Cardiac fibroblast (primary cell): ENCODE data around the gene PNKD.

Experiments used
- DNase-seq, 2 donors: peaks; one replicate each; pipeline versions ENCODE4 v3.0.0 to v3.0.0-alpha.2; 2010; ENCODE audit warnings: low read depth in 2 of 2
- H3K4me3 ChIP-seq, 2 donors: replicated peaks in 1 of 2; 1 replicate in 1 of 2; 2 replicates in 1 of 2; pipeline ENCODE4 v1.5.1; 2011; ENCODE audit warnings: low read depth in 2 of 2, low read length in 2 of 2, mild to moderate bottlenecking in 2 of 2, moderate library complexity in 1 of 2
- TF ChIP-seq, protein P1 (sequence below): IDR thresholded peaks from one replicate; pipeline ENCODE4 v1.5.1; 2011; ENCODE audit warnings: low read depth, mild to moderate bottlenecking, low read length, inconsistent platforms

Gene PNKD

DNA sequence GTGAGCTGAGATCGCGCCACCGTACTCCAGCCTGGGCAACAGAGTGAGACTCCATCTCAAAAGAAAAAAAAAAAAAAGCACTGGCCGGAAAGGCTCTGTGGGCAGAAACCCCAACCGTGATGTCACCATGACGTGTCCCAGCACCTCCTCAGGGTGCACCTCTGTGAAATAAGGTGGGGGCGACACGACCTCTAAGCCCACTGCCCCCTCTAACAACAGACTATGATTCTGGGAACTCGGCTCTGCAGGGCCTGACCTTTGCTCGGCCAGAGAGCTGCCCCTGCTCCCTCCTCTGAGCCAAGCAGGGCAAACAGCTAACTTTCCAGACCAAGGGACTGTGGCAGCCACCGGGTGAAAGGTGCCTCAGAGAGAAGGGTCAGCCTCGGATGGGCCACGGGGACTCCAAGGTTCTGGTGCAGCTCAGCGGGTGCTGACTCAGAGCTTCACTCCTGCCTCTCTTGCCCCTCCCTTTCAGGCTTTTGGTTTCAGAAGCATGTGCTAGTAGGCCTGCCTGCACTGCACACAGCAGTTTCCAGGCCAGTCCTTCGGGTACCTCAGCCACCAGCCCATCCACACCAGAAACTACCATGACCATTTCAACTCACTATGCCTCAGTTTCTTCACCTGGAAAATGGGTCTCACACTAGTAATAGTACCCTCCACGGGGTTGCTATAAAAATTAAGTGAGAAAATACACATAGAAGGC, 13.9 kb downstream of the PNKD start:
- TF ChIP-seq, protein P1, sequence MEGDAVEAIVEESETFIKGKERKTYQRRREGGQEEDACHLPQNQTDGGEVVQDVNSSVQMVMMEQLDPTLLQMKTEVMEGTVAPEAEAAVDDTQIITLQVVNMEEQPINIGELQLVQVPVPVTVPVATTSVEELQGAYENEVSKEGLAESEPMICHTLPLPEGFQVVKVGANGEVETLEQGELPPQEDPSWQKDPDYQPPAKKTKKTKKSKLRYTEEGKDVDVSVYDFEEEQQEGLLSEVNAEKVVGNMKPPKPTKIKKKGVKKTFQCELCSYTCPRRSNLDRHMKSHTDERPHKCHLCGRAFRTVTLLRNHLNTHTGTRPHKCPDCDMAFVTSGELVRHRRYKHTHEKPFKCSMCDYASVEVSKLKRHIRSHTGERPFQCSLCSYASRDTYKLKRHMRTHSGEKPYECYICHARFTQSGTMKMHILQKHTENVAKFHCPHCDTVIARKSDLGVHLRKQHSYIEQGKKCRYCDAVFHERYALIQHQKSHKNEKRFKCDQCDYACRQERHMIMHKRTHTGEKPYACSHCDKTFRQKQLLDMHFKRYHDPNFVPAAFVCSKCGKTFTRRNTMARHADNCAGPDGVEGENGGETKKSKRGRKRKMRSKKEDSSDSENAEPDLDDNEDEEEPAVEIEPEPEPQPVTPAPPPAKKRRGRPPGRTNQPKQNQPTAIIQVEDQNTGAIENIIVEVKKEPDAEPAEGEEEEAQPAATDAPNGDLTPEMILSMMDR: no peak
- no peak overlapping the region for H3K4me3 ChIP-seq
- peak; percentile 74 to 82 for DNase-seq

DNA sequence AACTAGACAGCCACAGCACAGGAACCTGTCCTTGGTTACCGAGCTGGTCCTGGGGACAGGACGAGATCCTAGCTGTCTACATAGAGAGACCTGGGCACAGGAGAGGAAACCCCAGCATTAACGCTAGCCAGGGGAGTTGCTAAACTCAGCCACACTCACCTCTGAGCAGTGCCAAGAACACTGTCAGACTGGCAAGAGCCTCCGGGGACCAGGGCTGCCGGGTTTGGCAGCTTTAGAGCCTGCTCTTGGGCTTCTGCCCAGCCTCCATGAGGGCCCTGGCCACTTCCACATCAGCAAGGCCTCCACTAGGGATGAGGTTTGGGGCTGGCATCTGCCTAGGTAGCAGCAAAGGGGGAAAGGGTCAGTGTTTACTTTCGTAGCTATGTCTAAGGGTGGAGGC, 15.3 kb downstream of the PNKD start:
- peak; percentile 65 to 89 for DNase-seq
- TF ChIP-seq, protein P1: no peak
- H3K4me3 ChIP-seq: peak overlapping the region; percentile 28 to 52

DNA sequence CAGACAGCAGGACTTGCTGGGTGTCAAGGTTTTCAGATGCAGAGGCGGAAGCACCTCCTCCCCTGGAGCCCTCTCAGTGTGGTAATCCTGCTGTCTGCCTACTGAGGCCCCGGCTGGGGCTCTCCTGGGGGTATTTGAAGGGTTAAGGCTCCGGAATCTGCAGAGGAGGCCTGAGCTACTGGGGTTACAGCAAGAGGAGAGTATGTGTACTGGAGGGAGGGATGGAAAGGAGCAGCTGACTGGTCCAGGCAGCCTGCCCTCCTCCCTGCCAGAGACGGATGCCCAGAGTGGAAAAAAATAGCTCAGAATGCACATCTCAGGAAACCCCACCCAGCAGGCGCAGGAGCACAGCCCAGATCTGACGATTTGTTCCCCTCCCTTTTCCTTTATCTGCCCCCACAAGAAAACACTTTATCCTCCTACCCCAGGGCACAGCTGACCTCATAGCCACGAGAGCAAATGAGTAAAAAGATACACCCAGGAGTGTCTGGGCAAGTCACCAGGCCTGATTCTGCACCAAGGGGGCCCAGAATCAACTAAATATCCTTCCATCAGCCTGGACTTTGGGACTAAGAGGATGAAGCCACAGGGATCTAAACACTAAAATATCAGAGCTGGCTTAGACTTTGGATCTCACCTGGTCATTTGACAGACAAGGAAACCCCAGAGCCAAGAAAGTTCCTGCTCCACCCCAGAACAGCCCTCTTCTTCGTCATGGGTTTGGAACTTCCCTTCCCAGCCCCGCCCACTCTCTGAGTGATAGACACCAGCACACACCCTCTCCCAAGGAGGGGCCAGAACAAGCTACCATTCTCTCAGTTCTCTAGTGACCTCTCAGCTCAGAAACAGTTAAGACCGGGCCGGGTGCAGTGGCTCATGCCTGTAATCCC, 16.5 kb downstream of the PNKD start:
- H3K4me3 ChIP-seq: peak overlapping the region; percentile 28 to 52
- TF ChIP-seq, protein P1: no peak
- peak; percentile 97 to 98 for DNase-seq

DNA sequence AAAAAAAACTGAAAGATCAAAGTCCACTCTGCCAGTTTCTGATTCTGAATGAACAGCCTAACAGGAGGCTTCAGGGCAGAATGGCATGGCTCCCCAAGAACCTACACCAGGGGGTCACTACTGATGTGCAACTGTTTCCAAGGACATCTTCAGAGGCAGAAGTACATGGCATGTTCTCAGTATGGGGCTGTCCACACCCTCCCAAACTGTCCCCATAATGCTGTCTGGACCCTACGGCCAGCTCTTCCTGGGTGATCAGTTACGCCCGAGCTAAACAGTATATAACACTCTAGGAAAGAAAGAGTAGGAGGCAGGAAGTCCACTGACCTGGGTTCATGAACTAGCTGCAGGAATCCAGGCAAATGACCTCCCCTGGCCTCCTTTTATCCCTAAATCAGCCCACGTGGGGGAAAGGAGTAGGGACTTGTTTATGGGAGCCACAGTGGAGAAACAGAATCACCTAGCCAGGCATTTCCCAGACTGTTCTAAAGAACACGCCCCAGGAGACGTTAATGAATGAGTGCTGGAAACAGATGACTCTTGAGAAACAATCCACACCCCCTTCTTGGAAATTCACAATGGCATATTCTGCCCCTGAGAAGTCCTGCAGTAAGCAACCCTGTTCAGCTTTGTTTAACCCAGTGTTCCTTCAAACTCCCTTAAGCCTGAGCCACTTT, 19.5 kb downstream of the PNKD start:
- DNase-seq: peak; percentile 71 to 74
- TF ChIP-seq, protein P1: no peak
- H3K4me3 ChIP-seq: peak overlapping the region in 1 of 2 donors; percentile 89

DNA sequence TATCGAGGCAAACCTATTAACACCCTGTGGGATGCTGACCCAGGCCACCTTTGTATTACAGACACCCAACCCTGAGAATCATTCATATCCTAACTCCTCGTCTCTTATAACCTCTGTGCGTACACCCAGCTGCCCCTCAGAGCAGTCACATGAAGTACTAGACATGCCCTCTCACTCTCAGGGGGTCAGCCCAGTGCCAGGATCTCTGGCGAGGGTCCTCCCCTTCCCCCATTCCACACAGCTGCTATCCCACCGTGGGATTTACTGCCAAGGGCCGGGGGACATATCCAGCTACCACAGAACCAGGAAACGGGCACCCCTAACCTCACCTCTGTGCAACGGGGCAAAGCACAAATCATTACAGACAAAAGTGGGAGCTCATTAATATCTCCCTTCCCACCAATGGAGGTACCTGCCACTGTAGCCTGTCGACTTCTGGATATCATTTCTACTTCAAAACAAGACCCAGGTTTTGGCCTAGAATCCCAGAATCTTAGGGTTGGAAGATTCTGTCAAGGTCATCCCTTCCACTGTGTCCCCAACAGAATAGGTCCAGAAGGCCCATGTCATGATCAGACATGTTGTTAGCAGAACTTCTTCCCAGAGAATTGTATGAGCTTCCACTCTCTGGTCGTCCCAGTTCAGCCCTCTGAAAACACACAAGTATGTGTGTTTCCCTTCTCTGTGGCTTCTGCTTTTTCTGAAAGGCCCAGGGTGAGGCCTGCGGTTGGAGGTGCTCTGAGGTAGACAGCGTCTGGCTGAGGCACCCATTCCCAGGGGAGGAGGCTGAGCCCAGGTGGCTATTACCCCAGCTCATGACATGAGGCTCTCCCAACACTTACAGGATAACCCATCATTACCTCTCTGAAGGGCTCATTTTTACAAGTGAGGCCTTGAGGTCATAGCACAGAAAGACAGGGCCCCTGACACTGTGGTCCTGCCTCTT, 20.3 kb downstream of the PNKD start:
- peak overlapping the region; percentile 83 to 89 for H3K4me3 ChIP-seq
- TF ChIP-seq, protein P1: no peak
- DNase-seq: no peak
